Measurements from ENCODE around the gene TTC39A. TPM values are rescaled to one million over a fixed set of nuclear protein-coding genes. Genes with fewer than 3 reads are reported as not detected.

The TTC39A gene
- total and polyA plus RNA-seq, 2 of the 13 experiments (the other 11 are each of a cell fraction or from before 2014, with no cell fraction given): 0.33 to 1.5 TPM

GRCh38 chr1:51324251-51325010 lies 5.9 kb downstream of the TTC39A start:
- Histone ChIP-seq H3K9me3 (ENCODE audit: low read length) (no peaks in the 10 kb centered on the region), H2AFZ (ENCODE audit: low read length) (no peak overlapping the region), H4K20me1 (ENCODE audit: insufficient read depth, low read length) (no peaks in the 10 kb centered on the region), H3K4me1 (ENCODE audit: insufficient read depth, low read length) (peaks cover 11% of the 10 kb centered on the region), H3K79me2 (ENCODE audit: insufficient read depth, low read length) (no peaks in the 10 kb centered on the region), H3K36me3 (replicated peaks in 1 of 2; ENCODE audit: control insufficient read depth in 1 of 2, insufficient read depth in 2 of 2, low read length in 2 of 2) (no peaks in the 10 kb centered on the region), H3K9ac (ENCODE audit: insufficient read depth, low read depth, low read length) (no peak overlapping the region), H3K4me3 (replicated peaks in 1 of 3; ENCODE audit: insufficient read depth in 1 of 3, low read depth in 2 of 3, low read length in 3 of 3) (no peak overlapping the region), H3K4me2 (ENCODE audit: low read depth, low read length) (no peak overlapping the region), H3K27me3 (ENCODE audit: control insufficient read depth in 1 of 2, insufficient read depth in 2 of 2, low read length in 2 of 2) (peaks cover 0 to 8% of the 10 kb centered on the region in 2 experiments; a peak in 1 of 5 replicates), H3K27ac (ENCODE audit: extremely low read length, insufficient read depth, low read length) (no peak overlapping the region)
- ATAC-seq: no peak
- 73% methylated on average over 7 of the region's 7 CpGs for WGBS (ENCODE audit: low lambda C conversion rate)
- DNase-seq (ENCODE audit: low spot score): no peak
- FAIRE-seq: no peak
- no TSS peak for BruUV-seq (replicated peaks)
- intact Hi-C loops (cut with micrococcal nuclease; ENCODE audit: unreplicated experiment): no loop called here
- ChIA-PET CTCF (ENCODE audit: low intra/inter-chr PET ratio, low total read pairs) (no interaction called here), POLR2A (no interaction called here)
- in situ Hi-C loops (cut with HindIII; ENCODE audit: extremely low pct_ligation_motif_present, low pct_unique_long_range_greater_than_20kb): no loop called here
- TF ChIP-seq ZBTB20 (CRISPR knock-in tag; IDR thresholded peaks at IDR 0.05; ENCODE audit: borderline replicate concordance, low read depth) (no peak), NONO (IDR thresholded peaks at IDR 0.05) (no peak), NONO (CRISPR knock-in tag; conservative IDR thresholded peaks at IDR 0.05) (no peak), NR2C2 (CRISPR knock-in tag; IDR thresholded peaks at IDR 0.05; ENCODE audit: borderline replicate concordance) (no peak), JUND (CRISPR knock-in tag; IDR thresholded peaks at IDR 0.05) (no peak), NR3C1 (CRISPR knock-in tag; IDR thresholded peaks at IDR 0.05) (no peak), E2F5 (CRISPR knock-in tag; conservative IDR thresholded peaks at IDR 0.05) (no peak), KMT2A (CRISPR knock-in tag; IDR thresholded peaks at IDR 0.05) (no peak), ZNF253 (CRISPR knock-in tag; IDR thresholded peaks at IDR 0.05; ENCODE audit: borderline replicate concordance) (no peak), GFI1 (CRISPR knock-in tag; IDR thresholded peaks at IDR 0.05; ENCODE audit: borderline replicate concordance) (no peak), GTF2F1 (IDR thresholded peaks at IDR 0.05; ENCODE audit: low read length) (no peak), RXRB (CRISPR knock-in tag; IDR thresholded peaks at IDR 0.05; ENCODE audit: borderline replicate concordance) (no peak), HDAC1 (CRISPR knock-in tag; IDR thresholded peaks at IDR 0.05) (no peak), ZNF879 (CRISPR knock-in tag; IDR thresholded peaks at IDR 0.05) (no peak), ELF3 (CRISPR knock-in tag; IDR thresholded peaks at IDR 0.05) (no peak), SALL2 (CRISPR knock-in tag; IDR thresholded peaks at IDR 0.05) (no peak)
- TF ChIP-seq, protein P1, sequence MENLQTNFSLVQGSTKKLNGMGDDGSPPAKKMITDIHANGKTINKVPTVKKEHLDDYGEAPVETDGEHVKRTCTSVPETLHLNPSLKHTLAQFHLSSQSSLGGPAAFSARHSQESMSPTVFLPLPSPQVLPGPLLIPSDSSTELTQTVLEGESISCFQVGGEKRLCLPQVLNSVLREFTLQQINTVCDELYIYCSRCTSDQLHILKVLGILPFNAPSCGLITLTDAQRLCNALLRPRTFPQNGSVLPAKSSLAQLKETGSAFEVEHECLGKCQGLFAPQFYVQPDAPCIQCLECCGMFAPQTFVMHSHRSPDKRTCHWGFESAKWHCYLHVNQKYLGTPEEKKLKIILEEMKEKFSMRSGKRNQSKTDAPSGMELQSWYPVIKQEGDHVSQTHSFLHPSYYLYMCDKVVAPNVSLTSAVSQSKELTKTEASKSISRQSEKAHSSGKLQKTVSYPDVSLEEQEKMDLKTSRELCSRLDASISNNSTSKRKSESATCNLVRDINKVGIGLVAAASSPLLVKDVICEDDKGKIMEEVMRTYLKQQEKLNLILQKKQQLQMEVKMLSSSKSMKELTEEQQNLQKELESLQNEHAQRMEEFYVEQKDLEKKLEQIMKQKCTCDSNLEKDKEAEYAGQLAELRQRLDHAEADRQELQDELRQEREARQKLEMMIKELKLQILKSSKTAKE (CRISPR knock-in tag; IDR thresholded peaks at IDR 0.05; ENCODE audit: borderline replicate concordance): no peak
- TF ChIP-seq, protein P2, sequence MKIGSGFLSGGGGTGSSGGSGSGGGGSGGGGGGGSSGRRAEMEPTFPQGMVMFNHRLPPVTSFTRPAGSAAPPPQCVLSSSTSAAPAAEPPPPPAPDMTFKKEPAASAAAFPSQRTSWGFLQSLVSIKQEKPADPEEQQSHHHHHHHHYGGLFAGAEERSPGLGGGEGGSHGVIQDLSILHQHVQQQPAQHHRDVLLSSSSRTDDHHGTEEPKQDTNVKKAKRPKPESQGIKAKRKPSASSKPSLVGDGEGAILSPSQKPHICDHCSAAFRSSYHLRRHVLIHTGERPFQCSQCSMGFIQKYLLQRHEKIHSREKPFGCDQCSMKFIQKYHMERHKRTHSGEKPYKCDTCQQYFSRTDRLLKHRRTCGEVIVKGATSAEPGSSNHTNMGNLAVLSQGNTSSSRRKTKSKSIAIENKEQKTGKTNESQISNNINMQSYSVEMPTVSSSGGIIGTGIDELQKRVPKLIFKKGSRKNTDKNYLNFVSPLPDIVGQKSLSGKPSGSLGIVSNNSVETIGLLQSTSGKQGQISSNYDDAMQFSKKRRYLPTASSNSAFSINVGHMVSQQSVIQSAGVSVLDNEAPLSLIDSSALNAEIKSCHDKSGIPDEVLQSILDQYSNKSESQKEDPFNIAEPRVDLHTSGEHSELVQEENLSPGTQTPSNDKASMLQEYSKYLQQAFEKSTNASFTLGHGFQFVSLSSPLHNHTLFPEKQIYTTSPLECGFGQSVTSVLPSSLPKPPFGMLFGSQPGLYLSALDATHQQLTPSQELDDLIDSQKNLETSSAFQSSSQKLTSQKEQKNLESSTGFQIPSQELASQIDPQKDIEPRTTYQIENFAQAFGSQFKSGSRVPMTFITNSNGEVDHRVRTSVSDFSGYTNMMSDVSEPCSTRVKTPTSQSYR (CRISPR knock-in tag; IDR thresholded peaks at IDR 0.05; ENCODE audit: borderline replicate concordance): no peak
- TF ChIP-seq, protein P3, sequence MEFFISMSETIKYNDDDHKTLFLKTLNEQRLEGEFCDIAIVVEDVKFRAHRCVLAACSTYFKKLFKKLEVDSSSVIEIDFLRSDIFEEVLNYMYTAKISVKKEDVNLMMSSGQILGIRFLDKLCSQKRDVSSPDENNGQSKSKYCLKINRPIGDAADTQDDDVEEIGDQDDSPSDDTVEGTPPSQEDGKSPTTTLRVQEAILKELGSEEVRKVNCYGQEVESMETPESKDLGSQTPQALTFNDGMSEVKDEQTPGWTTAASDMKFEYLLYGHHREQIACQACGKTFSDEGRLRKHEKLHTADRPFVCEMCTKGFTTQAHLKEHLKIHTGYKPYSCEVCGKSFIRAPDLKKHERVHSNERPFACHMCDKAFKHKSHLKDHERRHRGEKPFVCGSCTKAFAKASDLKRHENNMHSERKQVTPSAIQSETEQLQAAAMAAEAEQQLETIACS (CRISPR knock-in tag; IDR thresholded peaks at IDR 0.05): no peak
